Panc1 (cell line): ENCODE measurements around the gene PLB1. TPM values are rescaled to one million over a fixed set of nuclear protein-coding genes. Genes with fewer than 3 reads are reported as not detected.

ENCODE experiments used
- ATAC-seq: fragments of 200-7000 bp; cut with Tn5 transposase; 2 replicates; pipeline ENCODE4 v1.9.1; 2020; ENCODE audit warnings: mild to moderate bottlenecking, moderate library complexity
- BruUV-seq: library from RNA; stranded (reverse); fragments of 400-500 nt; replicated peaks from 2 replicates; lab custom pipeline; 2021; lab: Mats Ljungman, UMichigan
- CTCF ChIA-PET: fragments of 300-600 bp; sonication (Branson Sonifier 250); formaldehyde crosslinking; loops from one replicate; lab custom pipeline; 2022; ENCODE audit warnings: antibody characterized with exemption; lab: Charles Lee
- POLR2A ChIA-PET: fragments of 300-600 bp; sonication (Branson Sonifier 250); formaldehyde crosslinking; loops from one replicate; lab custom pipeline; 2022; ENCODE audit warnings: antibody characterized with exemption; lab: Charles Lee
- DNase-seq: peaks from one replicate; pipeline ENCODE4 v3.0.0-alpha.2; 2010; ENCODE audit warnings: low read depth, low spot score
- H3K27ac ChIP-seq: 2 replicates; pipeline ENCODE4 v1.5.1; 2011; ENCODE audit warnings: mild to moderate bottlenecking, low read length, inconsistent platforms
- H3K27me3 ChIP-seq: fragments of 200-500 bp; sonication (Bioruptor generic); 2 replicates; pipeline ENCODE4 v1.6.0; 2014; ENCODE audit warnings: low read length, inconsistent platforms; ENCODE audit not compliant: control insufficient read depth, insufficient read depth
- H3K36me3 ChIP-seq: fragments of 200-500 bp; sonication (Bioruptor generic); 2 replicates; pipeline ENCODE4 v1.5.1; 2014; ENCODE audit warnings: inconsistent platforms, mild to moderate bottlenecking, low read length, moderate library complexity; ENCODE audit not compliant: control insufficient read depth, insufficient read depth
- H3K4me1 ChIP-seq: 2 replicates; pipeline ENCODE4 v1.5.1; 2011; ENCODE audit warnings: inconsistent platforms, mild to moderate bottlenecking, low read length, moderate library complexity; ENCODE audit not compliant: control insufficient read depth, insufficient read depth
- H3K4me3 ChIP-seq, 2 experiments: 2 replicates each; pipeline ENCODE4 v1.5.1; 2011 to 2012; ENCODE audit warnings: low read depth in 2 of 2, low read length in 2 of 2, mild to moderate bottlenecking in 2 of 2, inconsistent platforms in 1 of 2, moderate library complexity in 1 of 2
- H3K9me3 ChIP-seq: fragments of 200-500 bp; sonication (Bioruptor generic); 2 replicates; pipeline ENCODE4 v1.5.1; 2014; ENCODE audit warnings: low read depth, mild to moderate bottlenecking, inconsistent platforms, low read length, moderate library complexity; ENCODE audit not compliant: control insufficient read depth, insufficient read depth
- CTCF ChIP-seq: fragments of 450-650 bp; IDR thresholded peaks from 2 replicates; pipeline ENCODE4 v1.5.1; 2017; ENCODE audit warnings: mild to moderate bottlenecking
- POLR2AphosphoS5 ChIP-seq: IDR thresholded peaks from 2 replicates; pipeline ENCODE4 v1.6.1; 2012; ENCODE audit warnings: mild to moderate bottlenecking, low read depth, low read length, moderate library complexity
- SIN3A ChIP-seq: IDR thresholded peaks from 2 replicates; pipeline ENCODE4 v1.6.1; 2012; ENCODE audit warnings: low read depth, mild to moderate bottlenecking, low read length, moderate library complexity, borderline replicate concordance; ENCODE audit not compliant: insufficient read depth
- TCF7L2 ChIP-seq: IDR thresholded peaks from 2 replicates; pipeline ENCODE4 v1.6.1; 2011; ENCODE audit warnings: mild to moderate bottlenecking, low read depth, low read length, inconsistent platforms
- in situ Hi-C: cut with HindIII; loops from 2 replicates; pipeline ENCODE4 v1.10.0; 2016; ENCODE audit warnings: low sequenced_read_pairs, low pct_unique_long_range_greater_than_20kb
- intact Hi-C: fragments of 100-400 bp; cut with micrococcal nuclease; formaldehyde crosslinking; loops from one replicate; pipeline ENCODE4 v1.10.0; 2022; ENCODE audit not compliant: unreplicated experiment
- total RNA-seq: library from RNA; stranded (reverse); gene quantifications from one replicate; pipeline ENCODE4 v1.2.1, GENCODE V29; 2021; ENCODE audit not compliant: unreplicated experiment
- TF ChIP-seq, protein P1 (sequence below), 2 experiments: IDR thresholded peaks; 2 replicates each; pipeline ENCODE4 v1.6.1; 2011 to 2012; ENCODE audit warnings: low read depth in 2 of 2, control low read depth in 1 of 2, low read length in 1 of 2, mild to moderate bottlenecking in 1 of 2, moderate library complexity in 1 of 2; ENCODE audit not compliant: insufficient read depth in 1 of 2

Gene PLB1
- total RNA-seq, 1 experiment from 2014 or later = 0.80 TPM

DNA sequence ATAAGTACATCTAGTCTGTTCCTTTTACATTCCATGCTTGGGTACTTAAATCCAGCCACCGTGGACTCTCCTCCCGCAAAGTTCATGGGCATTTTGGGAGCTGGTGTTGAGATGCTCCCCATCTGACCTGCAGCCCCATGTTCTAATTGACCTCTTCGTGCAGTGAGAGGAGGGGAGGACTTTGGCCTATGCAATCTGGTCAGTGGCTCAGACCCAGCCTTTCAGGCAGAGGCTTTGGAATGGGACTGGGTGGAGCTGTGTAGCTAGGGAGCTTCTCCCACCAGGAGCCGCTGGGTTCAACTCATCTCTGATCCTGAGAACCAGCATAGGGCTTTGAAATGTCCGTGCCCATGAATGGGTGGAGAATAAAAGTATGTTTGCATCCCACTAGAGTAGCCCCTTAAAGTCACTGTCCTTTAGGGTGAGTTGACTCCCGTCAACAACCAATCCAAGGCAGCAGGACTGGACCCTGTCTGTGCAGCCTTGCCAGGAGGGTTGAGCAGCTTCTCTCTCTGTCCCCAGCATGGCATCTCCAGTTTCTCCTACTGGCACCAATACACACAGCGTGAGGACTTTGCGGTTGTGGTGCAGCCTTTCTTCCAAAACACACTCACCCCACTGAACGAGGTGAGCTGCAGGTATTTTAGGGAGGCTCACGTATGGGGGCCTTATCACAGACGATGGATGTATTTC is 135.8 kb downstream of the PLB1 start:
- ChIA-PET POLR2A (no interaction called here), CTCF (no interaction called here)
- intact Hi-C loops = no loop called here
- Histone ChIP-seq H3K36me3 (no peaks in the 10 kb centered on the region), H3K9me3 (no peaks in the 10 kb centered on the region), H3K4me3 (no peak overlapping the region), H3K4me1 (no peaks in the 10 kb centered on the region), H3K27ac (no peak overlapping the region), H3K27me3 (no peaks in the 10 kb centered on the region)
- no peak for ATAC-seq
- no TSS peak for BruUV-seq
- TF ChIP-seq POLR2AphosphoS5 = no peak
- TF ChIP-seq CTCF = no peak
- no peak for TF ChIP-seq TCF7L2
- TF ChIP-seq, protein P1, sequence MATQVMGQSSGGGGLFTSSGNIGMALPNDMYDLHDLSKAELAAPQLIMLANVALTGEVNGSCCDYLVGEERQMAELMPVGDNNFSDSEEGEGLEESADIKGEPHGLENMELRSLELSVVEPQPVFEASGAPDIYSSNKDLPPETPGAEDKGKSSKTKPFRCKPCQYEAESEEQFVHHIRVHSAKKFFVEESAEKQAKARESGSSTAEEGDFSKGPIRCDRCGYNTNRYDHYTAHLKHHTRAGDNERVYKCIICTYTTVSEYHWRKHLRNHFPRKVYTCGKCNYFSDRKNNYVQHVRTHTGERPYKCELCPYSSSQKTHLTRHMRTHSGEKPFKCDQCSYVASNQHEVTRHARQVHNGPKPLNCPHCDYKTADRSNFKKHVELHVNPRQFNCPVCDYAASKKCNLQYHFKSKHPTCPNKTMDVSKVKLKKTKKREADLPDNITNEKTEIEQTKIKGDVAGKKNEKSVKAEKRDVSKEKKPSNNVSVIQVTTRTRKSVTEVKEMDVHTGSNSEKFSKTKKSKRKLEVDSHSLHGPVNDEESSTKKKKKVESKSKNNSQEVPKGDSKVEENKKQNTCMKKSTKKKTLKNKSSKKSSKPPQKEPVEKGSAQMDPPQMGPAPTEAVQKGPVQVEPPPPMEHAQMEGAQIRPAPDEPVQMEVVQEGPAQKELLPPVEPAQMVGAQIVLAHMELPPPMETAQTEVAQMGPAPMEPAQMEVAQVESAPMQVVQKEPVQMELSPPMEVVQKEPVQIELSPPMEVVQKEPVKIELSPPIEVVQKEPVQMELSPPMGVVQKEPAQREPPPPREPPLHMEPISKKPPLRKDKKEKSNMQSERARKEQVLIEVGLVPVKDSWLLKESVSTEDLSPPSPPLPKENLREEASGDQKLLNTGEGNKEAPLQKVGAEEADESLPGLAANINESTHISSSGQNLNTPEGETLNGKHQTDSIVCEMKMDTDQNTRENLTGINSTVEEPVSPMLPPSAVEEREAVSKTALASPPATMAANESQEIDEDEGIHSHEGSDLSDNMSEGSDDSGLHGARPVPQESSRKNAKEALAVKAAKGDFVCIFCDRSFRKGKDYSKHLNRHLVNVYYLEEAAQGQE (IDR thresholded peaks at IDR 0.05; ENCODE audit: insufficient read depth in 1 of 2, low read depth in 2 of 2, low read length in 1 of 2) = no peak
- no peak for TF ChIP-seq SIN3A
- no peak for DNase-seq
- in situ Hi-C loops = no loop called here

DNA sequence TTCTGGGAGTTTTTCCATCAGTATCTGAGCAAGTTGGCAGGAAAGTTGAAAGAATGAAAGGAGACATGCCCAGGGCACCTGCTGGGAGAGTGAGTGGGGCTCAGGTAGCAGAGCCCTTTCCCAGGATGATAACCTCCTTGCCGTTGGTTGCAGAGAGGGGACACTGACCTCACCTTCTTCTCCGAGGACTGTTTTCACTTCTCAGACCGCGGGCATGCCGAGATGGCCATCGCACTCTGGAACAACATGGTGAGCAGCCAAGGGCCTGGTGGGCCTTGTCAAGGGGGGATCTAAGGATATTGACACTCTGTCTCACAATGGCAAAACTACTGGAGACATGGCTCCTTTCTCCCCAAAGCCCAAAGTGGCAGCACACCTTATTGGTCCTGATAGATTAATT is 136.9 kb downstream of the PLB1 start:
- CTCF ChIA-PET = no interaction called here
- DNase-seq (no peak), ATAC-seq (no peak)
- POLR2A ChIA-PET = no interaction called here
- H3K36me3 ChIP-seq = no peaks in the 10 kb centered on the region
- no peak overlapping the region for H3K4me3 ChIP-seq
- intact Hi-C loops = no loop called here
- no TSS peak for BruUV-seq
- no peak overlapping the region for H3K27ac ChIP-seq
- H3K27me3 ChIP-seq = no peaks in the 10 kb centered on the region
- TF ChIP-seq POLR2AphosphoS5 = no peak
- TF ChIP-seq SIN3A = no peak
- TF ChIP-seq, protein P1 (IDR thresholded peaks at IDR 0.05; ENCODE audit: insufficient read depth in 1 of 2, low read depth in 2 of 2, low read length in 1 of 2) = no peak
- TF ChIP-seq TCF7L2 = no peak
- H3K4me1 ChIP-seq = no peaks in the 10 kb centered on the region
- H3K9me3 ChIP-seq = no peaks in the 10 kb centered on the region
- in situ Hi-C loops = no loop called here
